Epithelial cell of esophagus (primary cell): Measurements from ENCODE around the gene RCOR3.

ENCODE experiments used
- DNase-seq: peaks from one replicate; pipeline ENCODE4 v3.0.0; 2010; ENCODE audit warnings: low read depth
- H3K4me3 ChIP-seq: 2 replicates; pipeline ENCODE4 v1.5.1; 2011; ENCODE audit warnings: mild to moderate bottlenecking, low read length, control low read depth
- TF ChIP-seq, protein P1 (sequence below): IDR thresholded peaks from 2 replicates; pipeline ENCODE4 v1.5.1; 2011; ENCODE audit warnings: low read depth, mild to moderate bottlenecking, low read length, control low read depth, inconsistent platforms; ENCODE audit not compliant: insufficient read depth; ENCODE audit errors: missing control alignments

Gene RCOR3

DNA sequence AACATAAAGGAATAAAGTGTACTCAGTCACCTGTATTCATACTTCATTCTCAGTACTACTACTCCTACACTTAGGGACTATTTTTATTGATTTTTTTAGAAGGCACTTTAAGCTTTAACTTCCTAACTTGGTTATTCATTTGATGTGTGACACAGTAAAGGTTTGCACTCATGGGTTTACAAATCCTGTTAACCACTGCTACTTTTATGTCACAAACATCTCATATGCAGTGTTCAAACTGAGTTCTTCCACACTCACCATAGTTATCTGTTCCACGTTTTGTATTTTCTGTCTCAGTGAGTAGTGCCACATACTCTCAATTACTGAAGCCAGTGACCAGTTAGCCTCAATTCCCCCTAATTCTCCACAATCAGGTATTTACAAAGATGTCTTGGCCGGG lies 33.2 kb downstream of the RCOR3 start:
- TF ChIP-seq, protein P1, sequence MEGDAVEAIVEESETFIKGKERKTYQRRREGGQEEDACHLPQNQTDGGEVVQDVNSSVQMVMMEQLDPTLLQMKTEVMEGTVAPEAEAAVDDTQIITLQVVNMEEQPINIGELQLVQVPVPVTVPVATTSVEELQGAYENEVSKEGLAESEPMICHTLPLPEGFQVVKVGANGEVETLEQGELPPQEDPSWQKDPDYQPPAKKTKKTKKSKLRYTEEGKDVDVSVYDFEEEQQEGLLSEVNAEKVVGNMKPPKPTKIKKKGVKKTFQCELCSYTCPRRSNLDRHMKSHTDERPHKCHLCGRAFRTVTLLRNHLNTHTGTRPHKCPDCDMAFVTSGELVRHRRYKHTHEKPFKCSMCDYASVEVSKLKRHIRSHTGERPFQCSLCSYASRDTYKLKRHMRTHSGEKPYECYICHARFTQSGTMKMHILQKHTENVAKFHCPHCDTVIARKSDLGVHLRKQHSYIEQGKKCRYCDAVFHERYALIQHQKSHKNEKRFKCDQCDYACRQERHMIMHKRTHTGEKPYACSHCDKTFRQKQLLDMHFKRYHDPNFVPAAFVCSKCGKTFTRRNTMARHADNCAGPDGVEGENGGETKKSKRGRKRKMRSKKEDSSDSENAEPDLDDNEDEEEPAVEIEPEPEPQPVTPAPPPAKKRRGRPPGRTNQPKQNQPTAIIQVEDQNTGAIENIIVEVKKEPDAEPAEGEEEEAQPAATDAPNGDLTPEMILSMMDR, result no peak
- DNase-seq, result no peak

DNA sequence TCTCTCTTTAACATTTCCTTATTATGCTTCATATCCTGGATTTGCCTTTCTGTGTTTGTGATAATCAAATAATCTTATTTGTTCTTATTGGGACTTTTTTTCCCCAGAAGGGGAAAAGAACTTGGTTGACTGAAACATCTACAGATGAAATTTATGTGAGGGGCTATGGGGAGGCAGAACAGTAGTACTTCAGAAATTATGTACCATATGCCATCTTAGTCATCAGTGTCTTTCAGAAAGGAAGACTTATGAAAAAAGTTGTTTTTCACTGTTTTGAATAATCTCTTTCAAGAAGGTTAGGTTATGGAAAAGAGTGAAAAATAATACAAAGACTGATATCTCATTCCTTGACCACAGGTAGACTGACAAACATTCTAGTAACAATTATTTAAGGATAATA lies 37.2 kb downstream of the RCOR3 start:
- H3K4me3 ChIP-seq, result no peak overlapping the region
- DNase-seq, result no peak
- TF ChIP-seq, protein P1, result no peak

More for the DNA sequence above, 33.2 kb downstream of the RCOR3 start:
- H3K4me3 ChIP-seq, result no peak overlapping the region

DNA sequence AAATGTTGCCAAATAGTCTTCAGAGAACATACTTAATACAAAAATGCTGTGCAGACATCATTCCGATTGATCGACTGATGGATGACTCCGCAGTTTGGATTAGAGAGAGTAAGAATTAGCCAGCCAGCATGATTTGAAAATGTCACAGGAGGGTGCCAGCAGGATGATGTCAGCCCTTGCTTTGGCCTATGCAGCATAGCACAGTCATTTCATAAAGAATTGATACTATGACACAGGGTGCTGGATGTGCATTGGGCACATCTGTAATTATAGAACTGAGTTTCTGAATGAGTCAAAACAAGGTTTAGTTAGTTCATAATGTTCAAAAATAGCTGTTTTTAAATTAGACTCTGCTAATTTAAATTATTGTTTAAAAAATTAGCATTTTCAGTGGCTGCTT lies 45.9 kb downstream of the RCOR3 start:
- TF ChIP-seq, protein P1, result no peak
- H3K4me3 ChIP-seq, result no peak overlapping the region
- peak; percentile 50 for DNase-seq

GRCh38 chr1:211309617-211310016 lies 50.5 kb downstream of the RCOR3 start:
- TF ChIP-seq, protein P1, result no peak
- DNase-seq, result no peak
- H3K4me3 ChIP-seq, result no peak overlapping the region

- DNase-seq, result no peak
- no peak overlapping the region for H3K4me3 ChIP-seq
- TF ChIP-seq, protein P1, result no peak
Observed at GRCh38 chr1:211313392-211313791, 54.2 kb downstream of the RCOR3 start.

GRCh38 chr1:211318576-211319280 lies 59.6 kb downstream of the RCOR3 start:
- no peak overlapping the region for H3K4me3 ChIP-seq
- TF ChIP-seq, protein P1, result no peak
- no peak for DNase-seq

DNA sequence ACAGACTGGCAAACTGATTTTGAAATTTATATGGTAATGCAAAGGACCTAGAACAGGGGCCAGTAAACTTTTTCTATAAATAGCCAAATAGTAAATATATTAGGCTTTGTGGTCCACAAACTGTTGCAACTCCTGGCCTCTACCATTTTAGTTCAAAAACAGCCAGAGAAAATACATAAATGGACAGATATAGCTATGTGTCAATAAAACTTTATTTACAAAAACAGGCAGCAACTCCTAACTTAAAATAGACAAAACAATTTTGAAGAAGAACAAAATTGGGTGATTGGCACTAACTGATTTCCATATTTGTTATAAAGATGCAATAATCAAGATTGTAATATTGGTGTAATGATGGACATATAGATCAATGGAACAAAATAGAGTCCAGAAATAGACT lies 60.7 kb downstream of the RCOR3 start:
- TF ChIP-seq, protein P1, result no peak
- H3K4me3 ChIP-seq, result no peak overlapping the region
- DNase-seq, result no peak
